H1 (cell line): Measurements from ENCODE around the gene TRAPPC13. TPM values are rescaled to one million over a fixed set of nuclear protein-coding genes. Genes with fewer than 3 reads are reported as not detected.
A peak's percentile ranks its signal among the peaks of the same experiment; 100 is the strongest.

Source experiments
- CTCF ChIA-PET: fragments of 300-600 bp; sonication (Branson Sonifier 250); formaldehyde crosslinking; loops from one replicate; lab custom pipeline; 2021; ENCODE audit not compliant: partially characterized antibody; lab: Charles Lee
- POLR2A ChIA-PET: fragments of 300-600 bp; sonication (Branson Sonifier 250); formaldehyde crosslinking; loops from one replicate; lab custom pipeline; 2021; ENCODE audit warnings: inconsistent platforms; ENCODE audit not compliant: partially characterized antibody; lab: Charles Lee
- DNase-seq, 2 experiments: peaks; one replicate each; pipeline versions ENCODE4 v3.0.0 to v3.0.0-alpha.2; 2010 to 2022; ENCODE audit warnings: low spot score in 2 of 2, low read depth in 1 of 2, mixed read lengths in 1 of 2
- FAIRE-seq: peaks from 2 replicates; lab custom pipeline; 2011; peaks lifted over from hg19 to GRCh38; lab: Jason Lieb, UNC
- H2AFZ ChIP-seq: 2 replicates; pipeline ENCODE4 v1.8.1; 2012; ENCODE audit warnings: low read length, inconsistent platforms
- H2AK5ac ChIP-seq: 2 replicates; pipeline ENCODE4 v1.6.1; 2013; ENCODE audit warnings: low read depth, low read length
- H2BK120ac ChIP-seq: replicated peaks from 2 replicates; pipeline ENCODE3; 2013; ENCODE audit warnings: low read depth, low read length, inconsistent platforms
- H2BK12ac ChIP-seq: 2 replicates; pipeline ENCODE4 v1.6.1; 2013; ENCODE audit warnings: low read depth, low read length
- H2BK15ac ChIP-seq: 2 replicates; pipeline ENCODE4 v1.6.1; 2013; ENCODE audit warnings: low read length
- H2BK20ac ChIP-seq: 2 replicates; pipeline ENCODE4 v1.6.1; 2013; ENCODE audit warnings: low read length
- H2BK5ac ChIP-seq: 2 replicates; pipeline ENCODE4 v1.6.1; 2013; ENCODE audit warnings: low read depth, low read length
- H3K14ac ChIP-seq: 2 replicates; pipeline ENCODE4 v1.6.1; 2013; ENCODE audit warnings: inconsistent platforms; ENCODE audit not compliant: insufficient read length
- H3K18ac ChIP-seq: 2 replicates; pipeline ENCODE4 v1.6.1; 2013; ENCODE audit warnings: low read length; ENCODE audit errors: extremely low read depth
- H3K23ac ChIP-seq: 2 replicates; pipeline ENCODE4 v1.6.1; 2013; ENCODE audit warnings: inconsistent platforms; ENCODE audit not compliant: insufficient read length
- H3K23me2 ChIP-seq: 2 replicates; pipeline ENCODE4 v1.6.1; 2013; ENCODE audit warnings: low read depth, low read length
- H3K27ac ChIP-seq: 2 replicates; pipeline ENCODE4 v1.6.1; 2011; ENCODE audit warnings: low read depth, low read length, inconsistent platforms
- H3K27me3 ChIP-seq, 4 experiments: replicated peaks in 1 of 4; 1 replicate in 1 of 4; 2 replicates in 3 of 4; pipeline versions ENCODE4 v1.6.1 to v1.8.1; 2011 to 2013; ENCODE audit warnings: low read length in 3 of 4, mild to moderate bottlenecking in 3 of 4, inconsistent platforms in 2 of 4, mixed read lengths in 2 of 4, moderate library complexity in 1 of 4; ENCODE audit not compliant: control insufficient read depth in 3 of 4, insufficient read depth in 3 of 4; ENCODE audit errors: extremely low read depth in 1 of 4
- H3K36me3 ChIP-seq, 4 experiments: 2 replicates each; pipeline versions ENCODE4 v1.6.1 to v1.8.1; 2011 to 2013; ENCODE audit warnings: mild to moderate bottlenecking in 4 of 4, low read length in 3 of 4, moderate library complexity in 2 of 4, control low read depth in 1 of 4, inconsistent platforms in 1 of 4; ENCODE audit not compliant: insufficient read depth in 4 of 4, control insufficient read depth in 2 of 4
- H3K4ac ChIP-seq: replicated peaks from 2 replicates; pipeline ENCODE3; 2013; ENCODE audit warnings: low read length, low read depth, mixed read lengths, inconsistent platforms; ENCODE audit not compliant: insufficient read length
- H3K4me1 ChIP-seq, 4 experiments: replicated peaks in 1 of 4; 1 replicate in 1 of 4; 2 replicates in 3 of 4; pipeline versions ENCODE4 v1.6.1 to v1.8.1; 2011 to 2013; ENCODE audit warnings: low read length in 3 of 4, inconsistent platforms in 2 of 4, mixed read lengths in 1 of 4; ENCODE audit not compliant: insufficient read depth in 4 of 4, control insufficient read depth in 3 of 4
- H3K4me2 ChIP-seq, 2 experiments: 2 replicates each; pipeline versions ENCODE4 v1.6.1 to v1.8.1; 2011 to 2013; ENCODE audit warnings: low read depth in 2 of 2, low read length in 2 of 2, control low read depth in 1 of 2, inconsistent platforms in 1 of 2, mild to moderate bottlenecking in 1 of 2; ENCODE audit not compliant: insufficient read depth in 1 of 2
- H3K4me3 ChIP-seq, 4 experiments: fragments of 200-600, 300-600 bp in 1 of 4; sonication (generic), shearing (Covaris generic), sonication (Bioruptor Twin) in 1 of 4; 2 replicates each; pipeline versions ENCODE4 v1.5.1 to v1.8.1; 2011 to 2016; ENCODE audit warnings: low read length in 4 of 4, low read depth in 3 of 4, control low read depth in 2 of 4, inconsistent platforms in 2 of 4, mild to moderate bottlenecking in 2 of 4, mixed read lengths in 1 of 4, moderate library complexity in 1 of 4; ENCODE audit not compliant: insufficient read depth in 2 of 4; ENCODE audit errors: extremely low read depth in 1 of 4
- H3K56ac ChIP-seq: replicated peaks from 2 replicates; pipeline ENCODE3; 2013; ENCODE audit warnings: low read depth, mild to moderate bottlenecking, mixed read lengths, low read length, inconsistent platforms; ENCODE audit not compliant: insufficient read length
- H3K79me1 ChIP-seq: 2 replicates; pipeline ENCODE4 v1.6.1; 2013; ENCODE audit warnings: low read depth, low read length, control low read depth
- H3K79me2 ChIP-seq, 2 experiments: 2 replicates each; pipeline versions ENCODE4 v1.6.1 to v1.8.1; 2012 to 2013; ENCODE audit warnings: low read length in 2 of 2, mild to moderate bottlenecking in 2 of 2, inconsistent platforms in 1 of 2; ENCODE audit not compliant: insufficient read depth in 2 of 2, control insufficient read depth in 1 of 2
- H3K9ac ChIP-seq, 4 experiments: replicated peaks in 1 of 4; 1 replicate in 1 of 4; 2 replicates in 3 of 4; pipeline versions ENCODE4 v1.6.1 to v1.8.1; 2011 to 2013; ENCODE audit warnings: low read depth in 3 of 4, low read length in 3 of 4, control low read depth in 2 of 4, mild to moderate bottlenecking in 2 of 4, moderate library complexity in 2 of 4, inconsistent platforms in 1 of 4; ENCODE audit errors: extremely low read depth in 1 of 4
- H3K9me3 ChIP-seq, 2 experiments: 2 replicates each; pipeline versions ENCODE4 v1.6.1 to v1.8.1; 2012 to 2013; ENCODE audit warnings: mild to moderate bottlenecking in 2 of 2, moderate library complexity in 2 of 2, control low read depth in 1 of 2, inconsistent platforms in 1 of 2, low read depth in 1 of 2, low read length in 1 of 2, mixed read lengths in 1 of 2; ENCODE audit not compliant: insufficient read depth in 2 of 2
- H4K20me1 ChIP-seq, 2 experiments: replicated peaks in 1 of 2; 2 replicates each; pipeline versions ENCODE3 to v1.8.1; 2011 to 2013; ENCODE audit warnings: inconsistent platforms in 2 of 2, low read length in 2 of 2, mild to moderate bottlenecking in 1 of 2; ENCODE audit not compliant: insufficient read depth in 2 of 2, control insufficient read depth in 1 of 2
- H4K5ac ChIP-seq: 2 replicates; pipeline ENCODE4 v1.6.1; 2013; ENCODE audit warnings: low read length, low read depth, mixed read lengths, inconsistent platforms; ENCODE audit not compliant: insufficient read length
- H4K8ac ChIP-seq: 2 replicates; pipeline ENCODE4 v1.8.0; 2013; ENCODE audit warnings: mild to moderate bottlenecking, moderate library complexity, low read length, inconsistent platforms; ENCODE audit not compliant: insufficient read depth; ENCODE audit errors: extremely low read depth
- H4K91ac ChIP-seq: replicated peaks from 2 replicates; pipeline ENCODE3; 2013; ENCODE audit warnings: low read length, mixed read lengths, inconsistent platforms; ENCODE audit not compliant: insufficient read length
- CREB1 ChIP-seq: IDR thresholded peaks from 2 replicates; pipeline ENCODE4 v1.6.1; 2012; ENCODE audit warnings: inconsistent platforms
- EZH2 ChIP-seq: fragments of 200-600 bp; sonication (generic); IDR thresholded peaks from 2 replicates; pipeline ENCODE4 v1.7.1; 2012; ENCODE audit warnings: low read depth, mild to moderate bottlenecking, moderate library complexity, low read length, inconsistent platforms; ENCODE audit not compliant: severe bottlenecking
- JUN ChIP-seq: IDR thresholded peaks from 2 replicates; pipeline ENCODE4 v1.6.1; 2011; ENCODE audit warnings: low read depth, mild to moderate bottlenecking, improper control_type of control experiment, low read length
- NRF1 ChIP-seq: IDR thresholded peaks from 2 replicates; pipeline ENCODE4 v1.6.1; 2011; ENCODE audit warnings: mild to moderate bottlenecking, low read depth, low read length, improper control_type of control experiment
- POU5F1 ChIP-seq: IDR thresholded peaks from 2 replicates; pipeline ENCODE4 v1.6.1; 2011; ENCODE audit warnings: low read depth, mild to moderate bottlenecking, low read length, moderate library complexity
- RBBP5 ChIP-seq: IDR thresholded peaks from 2 replicates; pipeline ENCODE4 v1.7.1; 2012; ENCODE audit warnings: low read depth, mild to moderate bottlenecking, inconsistent platforms, low read length, moderate library complexity, borderline replicate concordance
- RFX5 ChIP-seq: IDR thresholded peaks from 2 replicates; pipeline ENCODE4 v1.6.1; 2011; ENCODE audit warnings: low read depth, low read length, improper control_type of control experiment, borderline replicate concordance
- RNF2 ChIP-seq: fragments of 200-900, 300-1000 bp; sonication (generic); IDR thresholded peaks from 2 replicates; pipeline ENCODE4 v1.7.1; 2016; ENCODE audit warnings: borderline replicate concordance, low read depth, mild to moderate bottlenecking, antibody characterized with exemption, low read length; ENCODE audit not compliant: poor library complexity, severe bottlenecking; ENCODE audit errors: missing control alignments
- RXRA ChIP-seq: IDR thresholded peaks from 2 replicates; pipeline ENCODE4 v1.6.1; 2011; ENCODE audit warnings: low read depth, mild to moderate bottlenecking, low read length, moderate library complexity; ENCODE audit not compliant: insufficient read depth
- SIRT6 ChIP-seq: IDR thresholded peaks from one replicate; pipeline ENCODE4 v1.7.1; 2012; ENCODE audit warnings: low read length, inconsistent platforms
- SP2 ChIP-seq: IDR thresholded peaks from 2 replicates; pipeline ENCODE4 v1.6.1; 2012; ENCODE audit warnings: mild to moderate bottlenecking, low read length, inconsistent platforms
- SRF ChIP-seq: IDR thresholded peaks from 2 replicates; pipeline ENCODE4 v1.6.1; 2011; ENCODE audit warnings: mild to moderate bottlenecking, low read depth, low read length, moderate library complexity
- YY1 ChIP-seq: IDR thresholded peaks from 2 replicates; pipeline ENCODE4 v1.6.1; 2011; ENCODE audit warnings: low read depth, mild to moderate bottlenecking, low read length
- WGBS, 2 experiments: shearing (Covaris generic) in 1 of 2; methylation state at CpG; one replicate each; pipeline versions ENCODE4 v1.1.6 to v1.1.7; 2013 to 2015; ENCODE audit warnings: low lambda C conversion rate in 2 of 2, mixed read lengths in 2 of 2, inconsistent platforms in 1 of 2, low coverage in 1 of 2, missing lambda C conversion rate in 1 of 2; ENCODE audit not compliant: insufficient replicate concordance in 2 of 2, insufficient coverage in 1 of 2, insufficient read length in 1 of 2; ENCODE audit errors: extremely low coverage in 1 of 2, missing lambda C conversion rate in 1 of 2; 5-methylcytosine and 5-hydroxymethylcytosine counted together
- polyA plus RNA-seq, 7 experiments: library from polyadenylated mRNA; depleted of rRNA in 3 of 7; stranded (reverse) in 5 of 7; unstranded in 2 of 7; fragments of >200 nt in 5 of 7; fragments of 200-250 nt in 2 of 7; gene quantifications; 1 replicate in 5 of 7; 2 replicates in 1 of 7; 4 replicates in 1 of 7; pipeline versions ENCODE4 v1.2.1 to v1.2.3, GENCODE V29; 2011 to 2013; ENCODE audit warnings: missing spikeins in 2 of 7, mixed read lengths in 2 of 7
- total RNA-seq: library from RNA; stranded (reverse); fragmentation: NEBNext Ultra II Directional; extraction: Animal tissue kit (Norgen Biotek cat#: 25700); gene quantifications from 2 replicates; pipeline ENCODE4 v1.2.1, GENCODE V29; 2021
- TF ChIP-seq, protein P1 (sequence below): IDR thresholded peaks from 2 replicates; pipeline ENCODE4 v1.6.1; 2012; ENCODE audit warnings: inconsistent platforms

Gene TRAPPC13
- total and polyA plus RNA-seq, 2 of the 8 experiments (the other 6 are each of a cell fraction or from before 2014, with no cell fraction given), result 6.3 to 16.8 TPM

DNA sequence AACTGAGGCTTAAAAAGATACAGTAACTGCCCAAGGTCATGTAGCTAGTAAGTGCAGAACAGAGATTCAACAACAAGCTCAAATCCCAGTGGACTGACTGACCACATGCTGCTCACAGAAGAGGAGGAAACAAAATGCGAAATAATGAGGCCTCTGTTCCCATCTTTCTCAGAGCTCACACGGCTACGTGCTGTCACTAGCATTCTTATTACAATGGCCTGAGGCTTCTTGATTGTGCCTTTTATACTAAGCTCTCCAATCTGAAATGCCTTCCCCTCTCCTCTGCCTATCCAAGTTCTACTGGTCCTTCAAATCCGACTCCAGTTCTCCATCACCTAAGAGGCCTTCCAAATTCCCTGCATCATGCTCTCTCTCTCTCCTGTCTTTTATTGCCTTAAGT, 71.1 kb downstream of the TRAPPC13 start:
- H2BK120ac ChIP-seq, result no peak overlapping the region
- no peaks in the 10 kb centered on the region for H3K27me3 ChIP-seq
- H4K8ac ChIP-seq, result no peak overlapping the region
- no peak overlapping the region for H2BK15ac ChIP-seq
- H3K36me3 ChIP-seq, result no peaks in the 10 kb centered on the region; a peak in 2 of 8 replicates
- 67% methylated on average over 4 of the region's 4 CpGs; no CpG with 5 or more reads in 1 of the 2 experiments for WGBS, 2 experiments
- H2BK5ac ChIP-seq, result no peak overlapping the region
- ChIA-PET CTCF (interaction anchor here (1.7 to 2.1 kb wide), 2 partner anchors 9 to 32 kb away, joined by 4 to 8 read pairs; no protein-coding TSS in a partner anchor), POLR2A (interaction anchor here (0.5 to 1.9 kb wide), 4 partner anchors 9 to 68 kb away, joined by 3 to 6 read pairs (median 4); no protein-coding TSS in a partner anchor)
- H3K4ac ChIP-seq, result no peak overlapping the region
- peaks cover 0 to 7% (median 2%) of the 10 kb centered on the region in 4 experiments; a peak in 2 of 7 replicates for H3K4me1 ChIP-seq
- no peak overlapping the region for H3K14ac ChIP-seq
- H3K4me3 ChIP-seq, result no peak overlapping the region
- no peaks in the 10 kb centered on the region for H3K79me2 ChIP-seq
- no peak overlapping the region for H2BK20ac ChIP-seq
- H2AFZ ChIP-seq, result no peak overlapping the region
- no peaks in the 10 kb centered on the region for H3K9me3 ChIP-seq
- no peaks in the 10 kb centered on the region; the same call in 1 of the 2 replicates for H3K23me2 ChIP-seq
- no peak overlapping the region for H3K56ac ChIP-seq
- DNase-seq (no peak), FAIRE-seq (no peak)
- H3K27ac ChIP-seq, result no peak overlapping the region
- H4K5ac ChIP-seq, result no peak overlapping the region
- H3K79me1 ChIP-seq, result no peaks in the 10 kb centered on the region
- H4K20me1 ChIP-seq, result peaks cover 0 to 2% of the 10 kb centered on the region in 2 experiments
- no peak overlapping the region for H4K91ac ChIP-seq
- no peak overlapping the region for H2AK5ac ChIP-seq
- H3K18ac ChIP-seq, result no peak overlapping the region
- no peak overlapping the region for H2BK12ac ChIP-seq
- no peak overlapping the region for H3K23ac ChIP-seq
- H3K4me2 ChIP-seq, result peak overlapping the region; percentile 10 to 20; a peak in 1 of 4 replicates
- H3K9ac ChIP-seq, result no peak overlapping the region
- no peak for TF ChIP-seq YY1
- no peak for TF ChIP-seq RBBP5
- no peak for TF ChIP-seq SP2
- no peak for TF ChIP-seq CREB1
- no peak for TF ChIP-seq SIRT6
- TF ChIP-seq RNF2, result no peak
- TF ChIP-seq, protein P1, sequence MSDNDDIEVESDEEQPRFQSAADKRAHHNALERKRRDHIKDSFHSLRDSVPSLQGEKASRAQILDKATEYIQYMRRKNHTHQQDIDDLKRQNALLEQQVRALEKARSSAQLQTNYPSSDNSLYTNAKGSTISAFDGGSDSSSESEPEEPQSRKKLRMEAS, result no peak
- no peak for TF ChIP-seq RXRA
- TF ChIP-seq POU5F1, result no peak
- no peak for TF ChIP-seq RFX5
- no peak for TF ChIP-seq SRF
- no peak for TF ChIP-seq NRF1
- TF ChIP-seq JUN, result no peak
- no peak for TF ChIP-seq EZH2
